ENCODE measurements around the gene FLNB. TPM values are rescaled to one million over a fixed set of nuclear protein-coding genes. Genes with fewer than 3 reads are reported as not detected.
A peak's percentile ranks its signal among the peaks of the same experiment; 100 is the strongest.

The FLNB gene
- total and polyA plus RNA-seq, 2 of the 13 experiments (the other 11 are each of a cell fraction or from before 2014, with no cell fraction given): 106 to 130 TPM

DNA sequence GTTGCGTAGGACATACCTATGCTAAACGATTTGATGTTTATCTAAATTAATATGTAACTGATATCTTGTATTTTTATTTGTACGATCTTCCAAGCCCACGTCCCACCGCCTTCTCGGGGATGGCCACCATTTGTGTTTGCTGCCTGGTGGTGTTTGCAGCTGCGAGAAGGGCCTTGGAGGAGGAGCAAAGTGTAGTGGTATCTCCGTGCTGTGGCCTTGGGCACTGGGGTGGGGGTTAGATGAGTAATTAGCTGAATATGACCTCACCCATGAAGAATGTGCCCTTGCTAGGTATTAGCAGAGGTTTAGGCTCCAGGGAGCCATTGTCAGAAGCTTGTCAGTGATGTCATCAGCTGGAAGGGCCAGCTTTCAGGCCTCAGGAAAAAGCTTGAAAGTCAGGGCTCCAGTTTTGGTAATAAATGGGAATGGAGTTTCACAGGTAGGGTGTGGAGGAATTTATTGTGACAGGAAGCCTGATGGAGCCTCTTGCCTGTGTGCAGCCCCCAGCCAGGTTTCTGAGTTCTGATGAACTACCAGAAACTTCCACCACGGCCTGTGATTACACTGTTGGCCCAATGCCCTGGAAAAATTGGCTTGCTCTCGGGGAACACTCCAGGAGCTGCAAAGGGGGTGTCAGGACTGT lies 41.0 kb downstream of the FLNB start (continued):
- TF ChIP-seq, protein P1, sequence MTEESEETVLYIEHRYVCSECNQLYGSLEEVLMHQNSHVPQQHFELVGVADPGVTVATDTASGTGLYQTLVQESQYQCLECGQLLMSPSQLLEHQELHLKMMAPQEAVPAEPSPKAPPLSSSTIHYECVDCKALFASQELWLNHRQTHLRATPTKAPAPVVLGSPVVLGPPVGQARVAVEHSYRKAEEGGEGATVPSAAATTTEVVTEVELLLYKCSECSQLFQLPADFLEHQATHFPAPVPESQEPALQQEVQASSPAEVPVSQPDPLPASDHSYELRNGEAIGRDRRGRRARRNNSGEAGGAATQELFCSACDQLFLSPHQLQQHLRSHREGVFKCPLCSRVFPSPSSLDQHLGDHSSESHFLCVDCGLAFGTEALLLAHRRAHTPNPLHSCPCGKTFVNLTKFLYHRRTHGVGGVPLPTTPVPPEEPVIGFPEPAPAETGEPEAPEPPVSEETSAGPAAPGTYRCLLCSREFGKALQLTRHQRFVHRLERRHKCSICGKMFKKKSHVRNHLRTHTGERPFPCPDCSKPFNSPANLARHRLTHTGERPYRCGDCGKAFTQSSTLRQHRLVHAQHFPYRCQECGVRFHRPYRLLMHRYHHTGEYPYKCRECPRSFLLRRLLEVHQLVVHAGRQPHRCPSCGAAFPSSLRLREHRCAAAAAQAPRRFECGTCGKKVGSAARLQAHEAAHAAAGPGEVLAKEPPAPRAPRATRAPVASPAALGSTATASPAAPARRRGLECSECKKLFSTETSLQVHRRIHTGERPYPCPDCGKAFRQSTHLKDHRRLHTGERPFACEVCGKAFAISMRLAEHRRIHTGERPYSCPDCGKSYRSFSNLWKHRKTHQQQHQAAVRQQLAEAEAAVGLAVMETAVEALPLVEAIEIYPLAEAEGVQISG (CRISPR knock-in tag; IDR thresholded peaks at IDR 0.05): peak; percentile 71
- no peak for TF ChIP-seq GZF1 (CRISPR knock-in tag; IDR thresholded peaks at IDR 0.05)
- TF ChIP-seq, protein P2, sequence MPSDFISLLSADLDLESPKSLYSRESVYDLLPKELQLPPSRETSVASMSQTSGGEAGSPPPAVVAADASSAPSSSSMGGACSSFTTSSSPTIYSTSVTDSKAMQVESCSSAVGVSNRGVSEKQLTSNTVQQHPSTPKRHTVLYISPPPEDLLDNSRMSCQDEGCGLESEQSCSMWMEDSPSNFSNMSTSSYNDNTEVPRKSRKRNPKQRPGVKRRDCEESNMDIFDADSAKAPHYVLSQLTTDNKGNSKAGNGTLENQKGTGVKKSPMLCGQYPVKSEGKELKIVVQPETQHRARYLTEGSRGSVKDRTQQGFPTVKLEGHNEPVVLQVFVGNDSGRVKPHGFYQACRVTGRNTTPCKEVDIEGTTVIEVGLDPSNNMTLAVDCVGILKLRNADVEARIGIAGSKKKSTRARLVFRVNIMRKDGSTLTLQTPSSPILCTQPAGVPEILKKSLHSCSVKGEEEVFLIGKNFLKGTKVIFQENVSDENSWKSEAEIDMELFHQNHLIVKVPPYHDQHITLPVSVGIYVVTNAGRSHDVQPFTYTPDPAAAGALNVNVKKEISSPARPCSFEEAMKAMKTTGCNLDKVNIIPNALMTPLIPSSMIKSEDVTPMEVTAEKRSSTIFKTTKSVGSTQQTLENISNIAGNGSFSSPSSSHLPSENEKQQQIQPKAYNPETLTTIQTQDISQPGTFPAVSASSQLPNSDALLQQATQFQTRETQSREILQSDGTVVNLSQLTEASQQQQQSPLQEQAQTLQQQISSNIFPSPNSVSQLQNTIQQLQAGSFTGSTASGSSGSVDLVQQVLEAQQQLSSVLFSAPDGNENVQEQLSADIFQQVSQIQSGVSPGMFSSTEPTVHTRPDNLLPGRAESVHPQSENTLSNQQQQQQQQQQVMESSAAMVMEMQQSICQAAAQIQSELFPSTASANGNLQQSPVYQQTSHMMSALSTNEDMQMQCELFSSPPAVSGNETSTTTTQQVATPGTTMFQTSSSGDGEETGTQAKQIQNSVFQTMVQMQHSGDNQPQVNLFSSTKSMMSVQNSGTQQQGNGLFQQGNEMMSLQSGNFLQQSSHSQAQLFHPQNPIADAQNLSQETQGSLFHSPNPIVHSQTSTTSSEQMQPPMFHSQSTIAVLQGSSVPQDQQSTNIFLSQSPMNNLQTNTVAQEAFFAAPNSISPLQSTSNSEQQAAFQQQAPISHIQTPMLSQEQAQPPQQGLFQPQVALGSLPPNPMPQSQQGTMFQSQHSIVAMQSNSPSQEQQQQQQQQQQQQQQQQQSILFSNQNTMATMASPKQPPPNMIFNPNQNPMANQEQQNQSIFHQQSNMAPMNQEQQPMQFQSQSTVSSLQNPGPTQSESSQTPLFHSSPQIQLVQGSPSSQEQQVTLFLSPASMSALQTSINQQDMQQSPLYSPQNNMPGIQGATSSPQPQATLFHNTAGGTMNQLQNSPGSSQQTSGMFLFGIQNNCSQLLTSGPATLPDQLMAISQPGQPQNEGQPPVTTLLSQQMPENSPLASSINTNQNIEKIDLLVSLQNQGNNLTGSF (CRISPR knock-in tag; IDR thresholded peaks at IDR 0.05): no peak
- TF ChIP-seq CC2D1A (CRISPR knock-in tag; IDR thresholded peaks at IDR 0.05): no peak
- TF ChIP-seq ZZZ3 (CRISPR knock-in tag; IDR thresholded peaks at IDR 0.05; ENCODE audit: borderline replicate concordance): no peak
- TF ChIP-seq ZNF326 (CRISPR knock-in tag; IDR thresholded peaks at IDR 0.05; ENCODE audit: borderline replicate concordance): no peak
- peak; percentile 87 for TF ChIP-seq SMAD3 (CRISPR knock-in tag; IDR thresholded peaks at IDR 0.05)
- no peak for TF ChIP-seq REXO4 (CRISPR knock-in tag; IDR thresholded peaks at IDR 0.05; ENCODE audit: borderline replicate concordance)
- no peak for TF ChIP-seq NR3C1 (CRISPR knock-in tag; IDR thresholded peaks at IDR 0.05)
- TF ChIP-seq PHF21A (CRISPR knock-in tag; IDR thresholded peaks at IDR 0.05): peak; percentile 88
- no peak for TF ChIP-seq BCLAF1 (IDR thresholded peaks at IDR 0.05)
- peak; percentile 78; the same call in 1 of the 2 replicates for TF ChIP-seq TFAP4 (IDR thresholded peaks at IDR 0.05; ENCODE audit: borderline replicate concordance, low read depth)
- TF ChIP-seq SIX1 (CRISPR knock-in tag; IDR thresholded peaks at IDR 0.05; ENCODE audit: borderline replicate concordance): peak; percentile 74; the same call in 1 of the 2 replicates
